Common myeloid progenitor, CD34-positive (primary cell): ENCODE measurements around the gene TECPR2.
A peak's percentile ranks its signal among the peaks of the same experiment; 100 is the strongest.
"Not testable (repeated sequence)": the region's sequence is repeated elsewhere in the genome, so short reads cannot be mapped to it uniquely, and the experiment has no call there.

Source experiments
- CTCF ChIA-PET: fragments of 350-600 bp; sonication (Branson Sonifier 250); formaldehyde crosslinking; loops from one replicate; lab custom pipeline; 2021; ENCODE audit warnings: antibody characterized with exemption; lab: Charles Lee
- POLR2A ChIA-PET: fragments of 350-600 bp; sonication (Branson Sonifier 250); formaldehyde crosslinking; loops from one replicate; lab custom pipeline; 2021; ENCODE audit warnings: antibody characterized with exemption; lab: Charles Lee
- DNase-seq, 3 donors: peaks; one replicate each; pipeline versions ENCODE4 v3.0.0 to v3.0.0-alpha.2; 2013
- H3K27ac ChIP-seq, 2 experiments: 1 replicate in 1 of 2; 2 replicates in 1 of 2; pipeline ENCODE4 v1.7.0; 2013; ENCODE audit warnings: inconsistent platforms in 2 of 2, low read length in 2 of 2, mild to moderate bottlenecking in 2 of 2, low read depth in 1 of 2, moderate library complexity in 1 of 2; ENCODE audit not compliant: severe bottlenecking in 2 of 2, insufficient read depth in 1 of 2, poor library complexity in 1 of 2
- H3K27me3 ChIP-seq, 5 experiments: replicated peaks in 2 of 5; 1 replicate in 3 of 5; 2 replicates in 2 of 5; pipeline versions ENCODE4 v1.6.1 to v1.7.0; 2013; ENCODE audit warnings: low read length in 4 of 5, mild to moderate bottlenecking in 2 of 5, moderate library complexity in 2 of 5, inconsistent platforms in 1 of 5; ENCODE audit not compliant: insufficient read depth in 5 of 5, control insufficient read depth in 4 of 5
- H3K36me3 ChIP-seq, 4 experiments: 1 replicate in 2 of 4; 2 replicates in 2 of 4; pipeline versions ENCODE4 v1.6.1 to v1.7.0; 2013; ENCODE audit warnings: low read length in 3 of 4, control low read depth in 1 of 4, mild to moderate bottlenecking in 1 of 4; ENCODE audit not compliant: control insufficient read depth in 4 of 4, insufficient read depth in 4 of 4
- H3K4me1 ChIP-seq, 4 experiments: 1 replicate in 3 of 4; 2 replicates in 1 of 4; pipeline versions ENCODE4 v1.6.1 to v1.7.1; 2013; ENCODE audit warnings: low read length in 3 of 4, mild to moderate bottlenecking in 3 of 4, control low read depth in 1 of 4, inconsistent platforms in 1 of 4, moderate library complexity in 1 of 4; ENCODE audit not compliant: control insufficient read depth in 4 of 4, insufficient read depth in 4 of 4; ENCODE audit errors: control extremely low read depth in 1 of 4
- H3K4me3 ChIP-seq, 7 experiments: 1 replicate in 4 of 7; 2 replicates in 3 of 7; pipeline versions ENCODE4 v1.5.1 to v1.7.0; 2013; ENCODE audit warnings: mild to moderate bottlenecking in 7 of 7, low read length in 6 of 7, moderate library complexity in 6 of 7, inconsistent platforms in 2 of 7, low read depth in 2 of 7, control low read depth in 1 of 7; ENCODE audit not compliant: insufficient read depth in 4 of 7, control insufficient read depth in 1 of 7; ENCODE audit errors: extremely low read depth in 1 of 7
- H3K9me3 ChIP-seq, 5 experiments: 1 replicate in 4 of 5; 2 replicates in 1 of 5; pipeline versions ENCODE4 v1.6.1 to v1.7.1; 2013; ENCODE audit warnings: low read length in 4 of 5, mild to moderate bottlenecking in 2 of 5, inconsistent platforms in 1 of 5, low read depth in 1 of 5, moderate library complexity in 1 of 5; ENCODE audit not compliant: control insufficient read depth in 4 of 5, insufficient read depth in 2 of 5; ENCODE audit errors: control extremely low read depth in 1 of 5
- WGBS: methylation state at CpG from one replicate; pipeline ENCODE4 v1.1.5; 2013; ENCODE audit not compliant: insufficient coverage; 5-methylcytosine and 5-hydroxymethylcytosine counted together

Gene TECPR2

DNA sequence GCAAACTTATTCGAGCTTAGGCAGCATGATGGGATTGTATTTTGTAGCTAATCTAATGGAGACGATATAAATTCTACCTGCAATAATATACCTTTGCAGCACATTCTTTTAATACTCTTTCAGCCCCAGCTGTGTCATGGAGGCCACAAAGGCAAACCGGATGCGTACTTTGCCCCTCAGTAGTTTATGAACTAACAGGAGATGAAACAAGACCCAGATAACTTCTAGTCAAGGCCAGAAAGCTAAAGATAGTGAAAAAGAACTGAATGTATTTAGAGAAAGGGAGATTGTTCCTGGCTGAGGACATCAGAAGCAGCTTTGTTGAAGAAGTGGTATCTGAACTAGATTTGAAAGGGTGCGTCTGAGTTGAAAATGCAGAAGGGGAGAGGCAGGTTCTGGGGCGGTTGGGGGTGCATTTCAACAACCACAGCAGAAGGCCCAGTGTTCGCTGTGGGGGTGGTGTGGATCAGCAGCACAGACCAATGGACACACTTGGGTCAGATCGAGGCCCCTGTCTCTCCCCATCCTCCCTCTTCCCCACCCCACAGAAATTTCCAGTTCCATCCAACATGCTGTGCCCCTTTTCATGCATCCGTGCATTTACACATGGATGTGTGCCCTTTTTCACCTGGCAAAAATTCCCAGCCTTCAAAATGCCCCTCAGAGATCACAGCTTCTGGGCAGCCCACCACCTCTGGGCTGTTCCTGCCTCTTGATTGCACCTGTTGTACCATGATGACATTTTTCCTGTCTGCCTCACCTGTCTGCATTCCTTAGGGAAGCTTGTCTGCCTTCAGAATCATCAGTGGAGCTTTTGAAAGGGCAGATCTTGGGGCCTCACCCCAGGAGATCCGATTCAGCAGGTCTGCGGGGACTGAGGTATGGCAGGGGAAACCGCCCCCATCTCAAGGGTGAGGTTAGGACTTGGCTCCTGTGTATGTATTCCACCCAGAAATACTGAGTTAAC, 41.0 kb upstream of the TECPR2 start:
- no peaks in the 10 kb centered on the region for H3K27me3 ChIP-seq
- ChIA-PET CTCF (interaction anchor here (0.7 to 2.3 kb wide), 10 partner anchors 8 to 360 kb away, joined by 3 to 6 read pairs (median 3); no protein-coding TSS in a partner anchor), POLR2A (no interaction called here)
- peaks cover 0 to 15% (median 6%) of the 10 kb centered on the region in 4 experiments for H3K36me3 ChIP-seq
- WGBS, result 98% methylated on average over 7 of the region's 12 CpGs
- DNase-seq, result no peak
- no peak overlapping the region for H3K4me3 ChIP-seq
- no peaks in the 10 kb centered on the region for H3K9me3 ChIP-seq
- no peak overlapping the region for H3K27ac ChIP-seq
- H3K4me1 ChIP-seq, result peaks cover 0 to 39% (median 28%) of the 10 kb centered on the region in 4 experiments

DNA sequence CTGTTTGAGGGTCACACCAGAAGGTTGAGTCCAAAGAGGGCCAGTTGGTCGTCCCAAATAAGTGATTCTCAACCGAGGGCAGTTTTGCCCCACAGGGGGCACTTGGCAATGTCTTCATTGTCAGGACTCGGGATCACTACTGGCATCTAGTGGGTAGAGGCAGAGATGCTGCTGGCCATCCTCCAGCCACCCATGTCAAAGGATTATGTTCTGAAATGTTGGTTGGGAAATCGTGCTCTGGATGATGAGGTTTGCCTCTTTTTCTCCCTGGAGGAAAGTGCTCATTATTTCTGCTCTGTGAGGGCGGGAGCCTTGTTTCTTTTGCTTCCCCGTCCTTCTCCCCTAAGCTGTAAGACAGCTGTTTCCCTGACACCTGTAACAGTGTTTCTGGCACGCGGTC, 39.6 kb upstream of the TECPR2 start:
- peaks cover 0 to 29% (median 20%) of the 10 kb centered on the region in 4 experiments for H3K4me1 ChIP-seq
- WGBS, result 12% methylated on average over 5 of the region's 8 CpGs
- no peaks in the 10 kb centered on the region for H3K9me3 ChIP-seq
- H3K27ac ChIP-seq, result no peak overlapping the region
- H3K36me3 ChIP-seq, result peaks cover 4 to 15% (median 7%) of the 10 kb centered on the region in 4 experiments
- no peaks in the 10 kb centered on the region for H3K27me3 ChIP-seq
- ChIA-PET CTCF (interaction anchor here (0.6 to 2.3 kb wide), 4 partner anchors 11 to 375 kb away, joined by 3 to 8 read pairs (median 4); no protein-coding TSS in a partner anchor), POLR2A (no interaction called here)
- DNase-seq, result peak; percentile 79 to 87 (median 83)
- no peak overlapping the region for H3K4me3 ChIP-seq

DNA sequence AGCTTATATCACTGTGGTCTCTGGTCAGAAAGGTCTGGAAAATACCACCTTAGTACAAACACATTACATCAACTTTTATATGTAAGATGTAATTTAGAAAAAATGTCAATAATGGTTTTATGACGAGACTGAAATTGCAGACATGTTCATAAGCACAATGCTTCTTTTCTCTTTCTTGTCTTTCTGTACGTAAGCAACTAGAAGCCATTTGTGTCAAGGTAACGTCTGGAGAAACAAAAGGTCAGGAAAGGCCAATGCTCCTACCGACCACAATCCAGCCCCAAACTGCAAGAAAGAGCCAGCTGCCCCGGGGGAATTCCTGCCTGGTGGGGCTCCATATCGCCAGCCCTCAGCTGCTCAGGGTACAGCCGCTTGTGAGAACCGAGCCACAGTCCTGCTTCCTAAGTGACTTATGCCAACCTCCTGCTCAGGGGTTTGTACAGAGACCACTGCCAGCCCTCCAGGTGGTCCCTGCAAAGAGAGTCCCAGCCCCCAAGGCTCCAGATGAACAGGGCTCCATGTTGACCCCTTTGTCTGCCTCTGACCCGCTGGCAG, 36.9 kb upstream of the TECPR2 start:
- Histone ChIP-seq H3K27me3 (no peaks in the 10 kb centered on the region), H3K9me3 (no peaks in the 10 kb centered on the region), H3K27ac (no peak overlapping the region), H3K36me3 (peaks cover 4 to 15% (median 7%) of the 10 kb centered on the region in 4 experiments), H3K4me3 (no peak overlapping the region), H3K4me1 (peaks cover 0 to 10% (median 3%) of the 10 kb centered on the region in 4 experiments)
- 91% methylated on average over 8 of the region's 9 CpGs for WGBS
- CTCF ChIA-PET, result no interaction called here
- DNase-seq, result no peak
- POLR2A ChIA-PET, result no interaction called here

DNA sequence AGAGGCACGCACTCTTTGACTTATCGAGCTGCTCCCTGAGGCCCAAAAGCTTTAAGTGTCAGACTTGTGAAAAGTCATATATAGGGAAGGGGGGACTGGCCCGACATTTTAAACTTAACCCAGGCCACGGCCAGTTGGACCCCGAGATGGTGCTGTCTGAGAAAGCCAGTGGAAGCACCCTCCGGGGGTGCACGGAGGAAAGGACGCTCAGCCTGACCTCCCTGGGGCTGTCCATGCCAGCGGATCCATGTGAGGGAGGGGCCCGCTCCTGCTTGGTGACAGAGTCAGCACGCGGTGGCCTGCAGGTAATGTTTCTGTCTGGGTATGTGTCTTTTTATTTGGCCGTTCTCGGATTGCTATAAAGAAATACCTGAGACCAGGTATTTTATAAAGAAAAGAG, 36.2 kb upstream of the TECPR2 start:
- Histone ChIP-seq H3K9me3 (no peaks in the 10 kb centered on the region), H3K36me3 (peaks cover 4 to 17% (median 8%) of the 10 kb centered on the region in 4 experiments), H3K27me3 (no peaks in the 10 kb centered on the region), H3K4me3 (no peak overlapping the region), H3K27ac (no peak overlapping the region), H3K4me1 (peaks cover 0 to 7% (median 0%) of the 10 kb centered on the region in 4 experiments)
- CTCF ChIA-PET, result no interaction called here
- POLR2A ChIA-PET, result no interaction called here
- WGBS, result over 99% methylated on average over 12 of the region's 14 CpGs
- no peak for DNase-seq

DNA sequence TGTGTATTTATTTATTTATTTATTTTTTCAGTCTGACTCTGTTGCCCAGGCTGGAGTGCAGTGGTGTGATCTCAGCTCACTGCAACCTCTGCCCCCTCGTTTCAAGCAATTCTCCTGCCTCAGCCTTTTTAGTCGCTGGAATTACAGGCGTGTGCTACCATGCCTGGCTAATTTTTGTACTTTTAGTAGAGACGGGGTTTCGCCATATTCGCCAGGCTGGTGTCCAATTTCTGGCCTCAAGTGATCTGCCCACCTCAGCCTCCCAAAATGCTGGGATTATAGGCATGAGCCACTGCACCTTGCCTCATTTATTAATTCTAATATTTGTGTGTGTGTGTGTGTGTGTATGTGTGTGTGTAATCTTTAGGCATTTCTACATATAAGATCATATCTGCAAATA, 33.4 kb upstream of the TECPR2 start:
- H3K9me3 ChIP-seq, DNase-seq, POLR2A ChIA-PET, CTCF ChIA-PET, H3K27me3 ChIP-seq, H3K4me1 ChIP-seq, H3K4me3 ChIP-seq, H3K27ac ChIP-seq: not testable (repeated sequence)
- H3K36me3 ChIP-seq, result peaks cover 6 to 31% (median 25%) of the 10 kb centered on the region in 4 experiments
- 80% methylated on average over 1 of the region's 6 CpGs for WGBS

DNA sequence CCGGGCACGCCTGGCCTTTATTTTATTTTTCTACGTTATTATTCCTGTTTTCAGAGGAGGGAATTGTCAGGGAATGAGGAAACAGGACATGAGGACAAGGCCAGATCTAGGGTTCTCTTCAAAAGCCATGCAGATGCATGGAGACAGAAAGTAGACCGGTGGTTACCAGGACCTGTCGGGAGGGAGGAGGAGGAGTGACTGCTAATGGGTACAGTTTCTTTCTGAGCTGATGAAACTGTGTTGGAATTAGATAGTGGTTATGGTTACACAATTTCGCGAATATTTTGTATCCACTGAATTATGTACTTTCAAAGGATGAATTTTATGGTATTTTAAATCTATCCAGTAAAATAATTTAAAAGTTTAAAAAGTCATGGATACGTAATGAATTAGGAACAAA, 31.9 kb upstream of the TECPR2 start:
- H3K36me3 ChIP-seq, result peaks cover 11 to 42% (median 27%) of the 10 kb centered on the region in 4 experiments
- no peak overlapping the region for H3K4me3 ChIP-seq
- no peak for DNase-seq
- no peaks in the 10 kb centered on the region for H3K9me3 ChIP-seq
- CTCF ChIA-PET, result interaction anchor here (0.8 kb wide), 1 partner anchor 14 kb away, joined by 3 read pairs; no protein-coding TSS in a partner anchor
- POLR2A ChIA-PET, result interaction anchor here (0.5 kb wide), 1 partner anchor 40 kb away, joined by 3 read pairs; no protein-coding TSS in a partner anchor
- no peak overlapping the region for H3K27ac ChIP-seq
- WGBS, result 100% methylated on average over 6 of the region's 8 CpGs
- no peaks in the 10 kb centered on the region for H3K4me1 ChIP-seq
- H3K27me3 ChIP-seq, result no peaks in the 10 kb centered on the region
